Astrocyte (in vitro differentiated cells and primary cell): Measurements from ENCODE around the gene JAKMIP2.

Experiments
- EZH2 ChIP-seq: IDR thresholded peaks from 2 replicates; pipeline ENCODE4 v1.6.1; 2012; ENCODE audit warnings: mild to moderate bottlenecking, low read length, inconsistent platforms; ENCODE audit not compliant: insufficient read depth
- TF ChIP-seq, protein P1 (sequence below): IDR thresholded peaks from 2 replicates; pipeline ENCODE4 v1.5.1; 2011; ENCODE audit warnings: low read depth, mild to moderate bottlenecking, inconsistent platforms, low read length, moderate library complexity; ENCODE audit not compliant: insufficient read depth

DNA sequence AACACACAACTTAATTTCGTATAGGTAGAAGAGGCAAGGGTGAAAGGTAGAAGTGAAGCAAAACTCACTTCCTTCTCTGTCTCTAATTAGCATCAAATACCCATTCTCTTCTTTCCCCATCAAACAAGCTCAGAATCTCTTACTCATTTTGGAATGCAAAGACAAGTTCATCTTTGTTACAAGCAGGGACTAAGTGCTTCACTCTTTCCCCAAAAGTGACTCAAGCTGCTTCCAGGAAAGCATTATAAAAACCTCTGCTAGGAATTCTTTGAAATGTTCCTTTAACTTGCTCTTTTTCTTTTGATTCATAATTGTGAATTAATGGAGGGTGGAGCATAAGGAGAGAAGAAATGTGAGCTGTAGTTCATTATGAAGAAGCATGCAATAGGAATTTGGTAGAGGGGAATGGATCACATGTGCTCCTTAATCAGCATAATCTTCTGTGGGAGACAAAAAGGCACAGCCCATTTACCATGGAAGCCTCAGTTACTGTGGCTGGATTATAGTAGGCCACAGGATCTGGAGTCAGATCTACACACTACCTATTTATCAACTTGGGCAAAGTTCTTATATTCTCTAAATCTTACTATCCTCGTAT lies 163.1 kb downstream of the JAKMIP2 start:
- TF ChIP-seq, protein P1, sequence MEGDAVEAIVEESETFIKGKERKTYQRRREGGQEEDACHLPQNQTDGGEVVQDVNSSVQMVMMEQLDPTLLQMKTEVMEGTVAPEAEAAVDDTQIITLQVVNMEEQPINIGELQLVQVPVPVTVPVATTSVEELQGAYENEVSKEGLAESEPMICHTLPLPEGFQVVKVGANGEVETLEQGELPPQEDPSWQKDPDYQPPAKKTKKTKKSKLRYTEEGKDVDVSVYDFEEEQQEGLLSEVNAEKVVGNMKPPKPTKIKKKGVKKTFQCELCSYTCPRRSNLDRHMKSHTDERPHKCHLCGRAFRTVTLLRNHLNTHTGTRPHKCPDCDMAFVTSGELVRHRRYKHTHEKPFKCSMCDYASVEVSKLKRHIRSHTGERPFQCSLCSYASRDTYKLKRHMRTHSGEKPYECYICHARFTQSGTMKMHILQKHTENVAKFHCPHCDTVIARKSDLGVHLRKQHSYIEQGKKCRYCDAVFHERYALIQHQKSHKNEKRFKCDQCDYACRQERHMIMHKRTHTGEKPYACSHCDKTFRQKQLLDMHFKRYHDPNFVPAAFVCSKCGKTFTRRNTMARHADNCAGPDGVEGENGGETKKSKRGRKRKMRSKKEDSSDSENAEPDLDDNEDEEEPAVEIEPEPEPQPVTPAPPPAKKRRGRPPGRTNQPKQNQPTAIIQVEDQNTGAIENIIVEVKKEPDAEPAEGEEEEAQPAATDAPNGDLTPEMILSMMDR, result no peak
- TF ChIP-seq EZH2, result no peak
